Urothelium cell line (cell line): ENCODE data around the gene TMPRSS11D.
A peak's percentile ranks its signal among the peaks of the same experiment; 100 is the strongest.

ENCODE experiments used
- DNase-seq: peaks from one replicate; pipeline ENCODE4 v3.0.0; 2011; ENCODE audit warnings: low spot score, mixed read lengths
- FAIRE-seq: peaks from 2 replicates; lab custom pipeline; 2011; peaks lifted over from hg19 to GRCh38; lab: Jason Lieb, UNC

Gene TMPRSS11D

GRCh38 chr4:67883902-67884301, at the start of gene TMPRSS11D:
TMPRSS11D (minus strand) TSS chr4:67884002; CDS start chr4:67883933, 69 bp downstream.
- DNase-seq: no peak
- no peak for FAIRE-seq

- DNase-seq (no peak), FAIRE-seq (no peak)
Observed at GRCh38 chr4:67933038-67933437, 49.2 kb upstream of the TMPRSS11D start.

GRCh38 chr4:67931256-67931655, 47.5 kb upstream of the TMPRSS11D start:
- FAIRE-seq: no peak

GRCh38 chr4:67929426-67929825, 45.6 kb upstream of the TMPRSS11D start:
- no peak for FAIRE-seq
- DNase-seq: peak; percentile 40

More at GRCh38 chr4:67931256-67931655, 47.5 kb upstream of the TMPRSS11D start:
- no peak for DNase-seq

- DNase-seq (no peak), FAIRE-seq (no peak)
Observed at GRCh38 chr4:67928546-67928945, 44.7 kb upstream of the TMPRSS11D start.

GRCh38 chr4:67927251-67927650, 43.4 kb upstream of the TMPRSS11D start:
- FAIRE-seq (no peak), DNase-seq (no peak)

GRCh38 chr4:67926485-67926884, 42.7 kb upstream of the TMPRSS11D start:
- no peak for FAIRE-seq

GRCh38 chr4:67922697-67923096, 38.9 kb upstream of the TMPRSS11D start:
- FAIRE-seq (no peak), DNase-seq (no peak)

More at GRCh38 chr4:67926485-67926884, 42.7 kb upstream of the TMPRSS11D start:
- no peak for DNase-seq

- DNase-seq (no peak), FAIRE-seq (no peak)
Observed at GRCh38 chr4:67918428-67918827, 34.6 kb upstream of the TMPRSS11D start.

- FAIRE-seq (no peak), DNase-seq (no peak)
Observed at GRCh38 chr4:67915400-67915966, 31.7 kb upstream of the TMPRSS11D start.

GRCh38 chr4:67912080-67912479, 28.3 kb upstream of the TMPRSS11D start:
- DNase-seq (no peak), FAIRE-seq (peak; percentile 74)

GRCh38 chr4:67911638-67912037, 27.8 kb upstream of the TMPRSS11D start:
- FAIRE-seq (no peak), DNase-seq (no peak)

- no peak for FAIRE-seq
- no peak for DNase-seq
Observed at GRCh38 chr4:67911141-67911540, 27.3 kb upstream of the TMPRSS11D start.

GRCh38 chr4:67910585-67910905, 26.7 kb upstream of the TMPRSS11D start:
- no peak for DNase-seq

GRCh38 chr4:67909905-67910584, 26.2 kb upstream of the TMPRSS11D start:
- DNase-seq: no peak
- no peak for FAIRE-seq

More at GRCh38 chr4:67910585-67910905, 26.7 kb upstream of the TMPRSS11D start:
- no peak for FAIRE-seq

GRCh38 chr4:67907650-67908049, 23.8 kb upstream of the TMPRSS11D start:
- DNase-seq: no peak
- no peak for FAIRE-seq

- FAIRE-seq (no peak), DNase-seq (no peak)
Observed at GRCh38 chr4:67899096-67899495, 15.3 kb upstream of the TMPRSS11D start.

- DNase-seq: no peak
- FAIRE-seq: no peak
Observed at GRCh38 chr4:67897686-67898085, 13.9 kb upstream of the TMPRSS11D start.

GRCh38 chr4:67896421-67897065, 12.7 kb upstream of the TMPRSS11D start:
- no peak for FAIRE-seq

GRCh38 chr4:67894659-67895058, 10.9 kb upstream of the TMPRSS11D start:
- FAIRE-seq (no peak), DNase-seq (no peak)

More at GRCh38 chr4:67896421-67897065, 12.7 kb upstream of the TMPRSS11D start:
- DNase-seq: no peak

- no peak for DNase-seq
- no peak for FAIRE-seq
Observed at GRCh38 chr4:67892905-67893304, 9.1 kb upstream of the TMPRSS11D start.

- DNase-seq (no peak), FAIRE-seq (no peak)
Observed at GRCh38 chr4:67892253-67892652, 8.5 kb upstream of the TMPRSS11D start.
